ENCODE measurements around the gene EXOC7.

EXOC7 gene

GRCh38 chr17:76091526-76092286 lies 11.9 kb downstream of the EXOC7 start:
- DNase-seq (ENCODE audit: low read depth): no peak
- no peak overlapping the region for H3K4me3 ChIP-seq (ENCODE audit: low read depth, low read length)

- no peak for DNase-seq (ENCODE audit: low read depth)
- no peak overlapping the region for H3K4me3 ChIP-seq (ENCODE audit: low read depth, low read length)
These were observed 13.0 kb downstream of the EXOC7 start for GRCh38 chr17:76090517-76091129.

DNA sequence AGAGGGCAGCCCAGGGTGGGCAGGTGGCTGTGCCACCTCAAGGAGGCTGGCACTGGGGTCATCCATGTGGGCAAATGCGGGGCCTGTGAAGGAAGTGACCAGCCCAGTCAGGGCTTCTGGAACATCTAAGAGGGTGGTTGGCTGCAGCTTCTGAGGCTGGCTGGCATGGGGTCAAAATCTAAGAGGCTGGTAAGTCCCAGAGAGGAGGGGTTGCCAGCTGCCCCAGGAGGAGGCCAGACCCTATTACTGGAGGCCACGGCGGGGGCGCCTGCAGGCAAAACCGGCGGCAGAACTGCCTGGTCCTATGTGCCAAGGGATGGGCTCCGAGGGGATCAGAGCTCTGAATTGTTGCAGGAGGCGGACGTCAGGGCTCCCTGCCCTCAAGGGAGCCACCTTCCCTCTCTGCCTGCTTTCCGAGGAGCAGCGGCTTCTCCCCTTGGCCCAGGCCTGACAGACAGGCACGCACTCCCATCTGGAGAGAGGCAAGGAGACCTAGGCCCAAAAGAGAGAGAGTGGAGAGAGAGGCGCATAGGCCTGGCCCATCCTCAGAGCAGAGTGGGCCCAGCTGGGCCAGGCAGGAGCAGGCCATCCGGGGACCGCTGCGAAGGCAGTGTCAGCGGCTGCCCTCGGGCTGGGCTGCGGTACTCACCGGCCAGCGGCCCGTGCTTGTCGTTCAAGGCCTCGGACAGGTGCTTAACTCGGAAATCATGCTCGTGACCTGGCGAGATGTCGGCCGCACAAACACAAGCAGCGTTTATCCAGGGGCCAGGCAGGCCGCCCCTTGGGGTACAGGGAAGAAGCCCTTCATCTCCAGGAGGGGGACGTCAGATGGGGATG lies 13.7 kb downstream of the EXOC7 start:
- H3K4me3 ChIP-seq (ENCODE audit: low read depth, low read length): no peak overlapping the region
- DNase-seq (ENCODE audit: low read depth): no peak

GRCh38 chr17:76088868-76089576 lies 14.6 kb downstream of the EXOC7 start:
- H3K4me3 ChIP-seq (ENCODE audit: low read depth, low read length): no peak overlapping the region
- no peak for DNase-seq (ENCODE audit: low read depth)

GRCh38 chr17:76088041-76088867 lies 15.3 kb downstream of the EXOC7 start:
- DNase-seq (ENCODE audit: low read depth): no peak
- H3K4me3 ChIP-seq (ENCODE audit: low read depth, low read length): no peak overlapping the region

DNA sequence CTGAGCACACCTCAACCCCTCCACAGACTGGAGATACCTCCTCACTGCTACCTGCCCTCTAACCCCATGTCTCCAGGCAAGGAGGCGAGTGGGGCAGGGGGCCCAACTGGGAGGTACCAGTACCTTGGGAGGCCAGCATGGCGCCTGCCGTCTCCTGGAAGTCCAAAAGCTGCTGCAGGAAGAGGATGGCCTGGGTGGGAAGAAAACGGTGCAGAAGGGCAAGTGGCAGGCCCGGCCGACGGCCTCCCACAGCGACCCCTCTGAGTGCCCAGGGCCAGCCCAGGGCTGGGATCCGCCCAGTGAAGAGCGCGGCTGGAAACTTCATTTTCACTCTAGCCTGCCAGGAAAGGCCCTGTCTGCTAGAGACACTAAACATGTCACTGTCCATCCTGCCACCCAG lies 16.1 kb downstream of the EXOC7 start:
- H3K4me3 ChIP-seq (ENCODE audit: low read depth, low read length): no peak overlapping the region
- no peak for DNase-seq (ENCODE audit: low read depth)

GRCh38 chr17:76086384-76086783 lies 17.2 kb downstream of the EXOC7 start:
- no peak for DNase-seq (ENCODE audit: low read depth)
- no peak overlapping the region for H3K4me3 ChIP-seq (ENCODE audit: low read depth, low read length)

- H3K4me3 ChIP-seq (ENCODE audit: low read depth, low read length): no peak overlapping the region
- DNase-seq (ENCODE audit: low read depth): no peak
These were observed 17.7 kb downstream of the EXOC7 start for GRCh38 chr17:76085731-76086366.

GRCh38 chr17:76085066-76085730 lies 18.4 kb downstream of the EXOC7 start:
- H3K4me3 ChIP-seq (ENCODE audit: low read depth, low read length): no peak overlapping the region
- no peak for DNase-seq (ENCODE audit: low read depth)

DNA sequence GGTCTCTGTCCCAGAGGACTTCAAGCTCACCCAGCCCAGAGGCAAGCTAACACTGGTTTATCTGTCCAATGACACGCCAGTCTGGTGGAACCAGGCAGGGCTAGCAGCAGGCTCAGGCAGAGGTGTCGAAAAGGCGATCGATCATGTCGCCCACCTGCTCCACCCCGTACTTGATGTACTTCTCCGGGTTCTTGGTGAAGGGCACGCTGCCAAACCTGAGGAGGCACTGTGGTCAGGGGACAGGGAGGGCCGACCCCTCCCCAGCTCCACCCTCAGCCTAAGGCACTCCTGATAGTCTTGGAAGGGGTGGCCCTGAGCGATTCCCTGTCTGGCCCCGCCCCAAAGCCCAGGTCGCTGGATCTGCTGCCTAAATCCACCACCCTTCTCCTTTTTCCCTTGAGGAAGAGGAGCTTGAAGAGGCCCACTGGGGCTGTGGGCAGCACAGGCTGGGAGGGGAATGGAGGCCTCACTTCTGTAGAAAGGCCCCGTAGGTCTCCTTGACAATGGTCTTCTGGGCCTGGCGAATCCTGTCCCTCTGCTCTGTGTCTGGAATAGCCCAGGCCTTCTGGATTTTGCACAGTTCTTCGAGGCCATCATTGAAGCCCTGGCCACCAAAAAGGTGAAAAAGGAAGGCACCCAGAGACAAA lies 19.9 kb downstream of the EXOC7 start:
- no peak overlapping the region for H3K4me3 ChIP-seq (ENCODE audit: low read depth, low read length)
- DNase-seq (ENCODE audit: low read depth): no peak

GRCh38 chr17:76082326-76083251 lies 21.0 kb downstream of the EXOC7 start:
- no peak overlapping the region for H3K4me3 ChIP-seq (ENCODE audit: low read depth, low read length)
- no peak for DNase-seq (ENCODE audit: low read depth)

- DNase-seq (ENCODE audit: low read depth): no peak
These were observed 22.0 kb downstream of the EXOC7 start for GRCh38 chr17:76081295-76082210.

GRCh38 chr17:76080768-76081287 lies 22.8 kb downstream of the EXOC7 start:
- no peak for DNase-seq (ENCODE audit: low read depth)

More at GRCh38 chr17:76081295-76082210, 22.0 kb downstream of the EXOC7 start:
- no peak overlapping the region for H3K4me3 ChIP-seq (ENCODE audit: low read depth, low read length)

GRCh38 chr17:76079956-76080767 lies 23.4 kb downstream of the EXOC7 start:
- no peak overlapping the region for H3K4me3 ChIP-seq (ENCODE audit: low read depth, low read length)
- DNase-seq (ENCODE audit: low read depth): no peak

More at GRCh38 chr17:76080768-76081287, 22.8 kb downstream of the EXOC7 start:
- H3K4me3 ChIP-seq (ENCODE audit: low read depth, low read length): no peak overlapping the region
